Stimulated activated naive CD8-positive, alpha-beta T cell treated with anti-CD3 and anti-CD28 coated beads, Interleukin-15, amount 100 ng/mL, for 72 hours (primary cell): ENCODE measurements around the gene HLF.

Source experiments
- ATAC-seq: fragments of 150-1000 bp; cut with Tn5 transposase; 2 replicates; pipeline ENCODE4 v1.10.0; 2021; ENCODE audit warnings: mild to moderate bottlenecking, moderate library complexity
- DNase-seq, 2 donors: peaks; one replicate each; pipeline ENCODE4 v3.0.0; 2021 to 2022
- H3K27ac Mint-ChIP-seq, 2 donors: one replicate each; pipeline ENCODE4 v1.8.0; 2022; ENCODE audit warnings: mild to moderate bottlenecking in 2 of 2, mixed read lengths in 2 of 2, moderate library complexity in 2 of 2
- H3K27me3 Mint-ChIP-seq: one replicate; pipeline ENCODE4 v1.8.0; 2022; ENCODE audit warnings: mixed read lengths
- H3K4me1 Mint-ChIP-seq: one replicate; pipeline ENCODE4 v1.8.0; 2022; ENCODE audit warnings: mild to moderate bottlenecking, mixed read lengths
- H3K4me3 Mint-ChIP-seq, 2 donors: one replicate each; pipeline ENCODE4 v1.8.0; 2022; ENCODE audit warnings: mild to moderate bottlenecking in 2 of 2, mixed read lengths in 2 of 2, moderate library complexity in 1 of 2
- H3K9me3 Mint-ChIP-seq, 2 donors: one replicate each; pipeline ENCODE4 v1.8.0; 2022; ENCODE audit warnings: mixed read lengths in 2 of 2

Gene HLF

DNA sequence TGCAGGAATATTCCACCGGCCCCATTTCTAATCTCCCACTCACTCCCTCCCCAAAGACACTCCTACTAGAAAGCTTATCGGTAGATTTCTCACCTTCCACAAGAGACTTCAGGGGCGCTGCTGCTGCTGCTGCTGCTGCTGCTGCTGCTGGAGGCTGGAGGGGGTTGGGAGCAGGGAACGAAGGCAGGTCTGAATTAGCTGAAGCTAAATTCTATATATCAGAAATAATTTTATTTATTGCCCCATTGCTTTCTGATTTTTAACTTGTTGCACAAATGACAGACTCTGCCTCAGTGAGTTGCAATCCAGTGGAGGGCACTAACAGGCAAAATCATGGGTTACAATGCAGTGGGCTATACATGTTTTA lies 25.8 kb upstream of the HLF start:
- H3K27me3 Mint-ChIP-seq, result peaks cover 17% of the 10 kb centered on the region
- ATAC-seq, result peak; percentile 29
- peaks cover 15% of the 10 kb centered on the region for H3K4me1 Mint-ChIP-seq
- H3K9me3 Mint-ChIP-seq, result no peaks in the 10 kb centered on the region
- DNase-seq, result no peak
- H3K4me3 Mint-ChIP-seq, result peak overlapping the region; percentile 76 to 85
- no peak overlapping the region for H3K27ac Mint-ChIP-seq

DNA sequence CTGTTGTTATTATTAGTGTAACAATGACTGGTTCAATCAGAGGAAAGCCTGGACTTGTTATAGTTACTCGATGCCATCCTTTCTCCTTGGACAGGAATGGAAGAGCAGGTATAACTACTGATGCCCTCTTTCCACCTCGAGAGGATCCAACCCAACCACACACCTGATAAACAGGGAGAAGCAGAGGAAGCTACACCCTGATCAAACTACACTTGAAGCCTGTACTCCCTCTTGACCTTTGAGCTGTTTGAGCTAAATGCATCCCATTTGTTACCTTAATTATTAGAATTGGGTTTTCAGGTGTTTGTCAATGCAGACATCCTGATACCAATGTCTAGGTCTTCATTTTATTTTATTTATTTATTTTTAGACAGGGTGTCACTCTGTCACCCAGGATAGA lies 23.7 kb upstream of the HLF start:
- ATAC-seq (no peak), DNase-seq (no peak)
- H3K9me3 Mint-ChIP-seq, result no peaks in the 10 kb centered on the region
- peaks cover 15% of the 10 kb centered on the region for H3K4me1 Mint-ChIP-seq
- H3K4me3 Mint-ChIP-seq, result no peak overlapping the region
- H3K27ac Mint-ChIP-seq, result no peak overlapping the region
- peaks cover 32% of the 10 kb centered on the region for H3K27me3 Mint-ChIP-seq

DNA sequence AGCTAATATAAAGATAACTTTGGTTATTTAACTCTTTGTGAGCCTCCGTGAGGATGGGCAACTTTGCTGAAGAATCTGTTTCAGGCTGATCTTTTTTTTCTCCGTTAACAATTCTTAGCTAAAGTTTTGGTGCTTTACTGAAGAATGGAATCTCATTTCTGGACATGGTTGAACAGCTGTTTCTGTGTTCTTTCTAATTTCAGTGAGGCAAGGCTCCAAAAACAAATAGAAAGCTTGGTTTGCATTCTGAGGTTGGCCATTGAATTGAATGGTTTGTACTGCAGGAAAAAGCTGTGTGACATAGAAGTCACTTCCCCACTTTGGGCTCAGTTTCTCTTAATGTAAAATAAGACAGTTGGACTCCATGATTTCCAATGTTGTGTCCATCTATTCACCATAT lies 22.3 kb upstream of the HLF start:
- Mint-ChIP-seq H3K9me3 (no peaks in the 10 kb centered on the region), H3K4me3 (no peak overlapping the region), H3K4me1 (peaks cover 15% of the 10 kb centered on the region), H3K27ac (no peak overlapping the region), H3K27me3 (peaks cover 32% of the 10 kb centered on the region)
- DNase-seq (no peak), ATAC-seq (no peak)

DNA sequence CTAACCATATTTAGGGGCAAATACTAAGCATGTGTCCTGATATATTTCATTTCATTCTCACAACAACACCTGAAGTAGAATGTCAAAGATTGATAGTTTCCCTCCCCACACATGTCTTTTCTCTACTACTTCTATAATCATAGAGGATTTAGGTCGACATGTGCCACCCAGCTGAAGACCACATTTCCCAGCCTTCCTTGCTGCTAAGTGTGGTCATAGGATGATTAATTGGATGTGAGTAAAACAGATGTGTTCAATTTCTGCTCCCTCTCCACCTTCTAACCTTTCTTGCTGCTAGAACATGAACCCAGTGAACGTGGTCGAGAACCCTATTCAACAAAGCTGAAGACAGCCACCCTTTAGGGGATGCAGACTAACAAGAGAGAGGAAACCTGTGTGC lies 18.8 kb upstream of the HLF start:
- ATAC-seq (no peak), DNase-seq (no peak)
- H3K9me3 Mint-ChIP-seq, result no peaks in the 10 kb centered on the region
- H3K4me3 Mint-ChIP-seq, result no peak overlapping the region
- peaks cover 49% of the 10 kb centered on the region for H3K27me3 Mint-ChIP-seq
- no peaks in the 10 kb centered on the region for H3K4me1 Mint-ChIP-seq
- H3K27ac Mint-ChIP-seq, result no peak overlapping the region

DNA sequence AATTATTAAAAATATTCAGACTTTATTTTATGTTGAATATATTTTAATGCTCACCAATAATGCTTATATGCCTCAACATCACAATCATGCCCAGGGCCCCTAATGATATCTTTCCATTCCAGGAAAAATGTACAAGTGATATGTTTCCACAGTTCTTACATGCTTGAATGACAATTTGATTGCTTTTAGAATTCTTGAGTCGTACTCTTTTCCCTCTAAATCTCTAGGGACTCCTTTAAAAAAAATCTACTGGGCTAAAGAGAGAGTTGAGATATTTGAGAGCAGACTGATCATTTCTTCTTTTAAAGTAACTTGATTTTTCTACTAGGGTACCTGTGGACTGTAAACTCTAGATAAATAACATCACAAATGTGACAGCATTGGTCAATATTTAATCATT lies 18.2 kb upstream of the HLF start:
- Mint-ChIP-seq H3K9me3 (no peaks in the 10 kb centered on the region), H3K27me3 (peaks cover 54% of the 10 kb centered on the region), H3K4me1 (no peaks in the 10 kb centered on the region), H3K27ac (no peak overlapping the region), H3K4me3 (no peak overlapping the region)
- DNase-seq (no peak), ATAC-seq (no peak)

DNA sequence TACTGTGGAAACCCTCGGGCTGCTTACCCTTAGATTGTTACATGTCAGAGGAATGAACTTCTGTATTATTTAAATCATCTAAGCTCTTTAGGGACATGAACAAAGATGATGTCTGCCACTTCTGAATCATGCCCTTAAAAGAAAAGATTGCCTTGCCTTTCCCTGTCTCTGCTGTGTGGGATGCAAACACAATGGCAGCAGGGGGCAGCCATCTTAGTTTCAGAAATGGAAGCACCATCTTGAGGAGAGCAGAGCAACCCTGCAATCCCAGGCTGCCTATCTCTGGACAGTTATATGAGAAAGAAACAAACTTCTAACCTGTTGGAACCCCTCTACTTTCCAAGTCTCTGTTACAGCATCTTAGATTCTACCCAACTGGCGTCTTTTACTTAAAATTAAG lies 16.7 kb upstream of the HLF start:
- Mint-ChIP-seq H3K27me3 (peaks cover 66% of the 10 kb centered on the region), H3K9me3 (no peaks in the 10 kb centered on the region), H3K4me1 (no peaks in the 10 kb centered on the region), H3K4me3 (no peak overlapping the region), H3K27ac (no peak overlapping the region)
- DNase-seq, result no peak
- no peak for ATAC-seq

DNA sequence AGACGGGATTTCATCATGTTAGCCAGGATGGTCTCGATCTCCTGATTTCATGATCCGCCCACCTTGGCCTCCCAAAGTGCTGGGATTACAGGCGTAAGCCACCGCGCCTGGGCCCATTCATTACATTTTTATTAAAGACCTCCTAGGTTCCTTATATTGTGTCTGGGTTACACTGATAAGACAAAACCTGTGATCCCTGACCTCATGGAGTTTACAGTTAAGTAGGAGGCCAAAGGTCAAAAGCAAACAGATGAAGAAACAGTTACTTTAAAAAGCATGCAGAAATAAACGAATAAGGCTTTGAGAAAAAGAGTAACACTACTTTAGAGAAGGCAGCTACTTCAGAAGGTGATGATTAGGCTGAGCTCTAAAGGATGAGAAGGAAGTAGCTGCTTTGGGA lies 14.9 kb upstream of the HLF start:
- no peaks in the 10 kb centered on the region for H3K4me1 Mint-ChIP-seq
- H3K4me3 Mint-ChIP-seq, result no peak overlapping the region
- H3K27ac Mint-ChIP-seq, result no peak overlapping the region
- ATAC-seq (no peak), DNase-seq (no peak)
- peaks cover 49% of the 10 kb centered on the region for H3K27me3 Mint-ChIP-seq
- no peaks in the 10 kb centered on the region for H3K9me3 Mint-ChIP-seq

DNA sequence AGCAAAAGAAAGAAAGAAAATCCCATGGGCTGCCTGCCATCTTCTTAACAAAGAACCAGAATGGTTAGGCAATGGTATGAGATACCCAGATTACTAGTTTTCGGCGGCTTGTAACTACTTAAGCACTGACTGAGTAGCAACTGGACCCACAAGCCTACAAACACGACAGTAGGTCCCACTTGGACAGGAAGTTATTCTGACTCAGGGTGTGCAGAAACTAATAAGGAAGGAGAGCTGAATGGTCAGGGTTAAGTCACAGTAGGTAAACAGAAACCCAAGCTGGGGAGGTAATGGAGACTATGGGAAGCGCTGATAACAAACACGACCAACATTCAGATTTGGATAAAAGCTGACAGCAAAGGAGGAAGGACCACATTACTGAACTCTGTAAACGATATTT lies 10.4 kb upstream of the HLF start:
- no peaks in the 10 kb centered on the region for H3K4me1 Mint-ChIP-seq
- H3K9me3 Mint-ChIP-seq, result no peaks in the 10 kb centered on the region
- DNase-seq (no peak), ATAC-seq (no peak)
- no peak overlapping the region for H3K4me3 Mint-ChIP-seq
- H3K27ac Mint-ChIP-seq, result no peak overlapping the region
- H3K27me3 Mint-ChIP-seq, result peaks cover 41% of the 10 kb centered on the region

DNA sequence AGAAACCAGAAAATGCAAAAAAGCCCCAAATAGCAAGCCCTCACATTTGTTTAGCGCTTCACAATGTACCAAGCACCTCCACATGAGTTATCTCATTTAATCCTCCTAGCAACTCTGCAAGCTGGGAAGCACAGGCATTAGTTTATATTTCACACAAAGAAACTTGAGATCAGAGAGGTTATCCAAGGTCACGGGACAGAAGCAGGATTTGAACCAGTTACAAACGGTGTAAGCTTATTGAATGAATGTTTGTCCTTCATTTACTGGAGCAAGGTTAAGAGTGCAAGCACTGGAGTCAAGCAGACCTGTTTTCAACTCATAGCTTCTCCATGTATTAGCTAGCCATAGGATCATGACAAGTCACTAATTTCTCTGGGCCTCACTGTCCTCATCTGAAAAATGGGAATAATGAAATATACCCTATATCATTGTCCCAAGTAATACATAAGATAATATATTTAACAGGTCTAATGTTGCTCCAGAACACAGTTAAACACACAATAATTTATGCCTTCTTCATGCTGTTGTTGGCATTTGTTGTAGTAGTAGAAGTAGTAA lies 6.1 kb upstream of the HLF start:
- H3K27me3 Mint-ChIP-seq, result peaks cover 50% of the 10 kb centered on the region

DNA sequence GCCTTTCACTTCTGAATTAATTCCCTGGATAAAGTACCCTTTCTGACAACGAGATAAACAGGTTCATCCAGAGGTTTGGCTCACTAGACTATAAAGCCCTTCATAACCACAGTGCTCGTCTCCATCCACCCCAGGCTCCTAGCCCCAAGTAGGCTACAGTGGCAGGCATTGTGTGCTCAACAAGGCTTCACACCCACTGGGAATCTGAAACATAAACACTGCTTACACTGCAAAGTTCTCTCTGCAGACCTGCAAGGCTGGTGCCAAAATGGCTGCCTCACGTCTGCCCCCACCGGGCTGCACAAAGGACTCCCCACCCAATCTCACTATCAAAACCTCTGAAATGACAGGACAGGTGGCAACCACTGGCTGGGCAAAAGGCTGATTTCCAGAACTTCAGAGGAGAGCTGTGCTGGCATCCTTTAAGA lies 5.1 kb upstream of the HLF start:
- Mint-ChIP-seq H3K4me3 (no peak overlapping the region), H3K27me3 (peaks cover 60% of the 10 kb centered on the region)

More for the DNA sequence above, 6.1 kb upstream of the HLF start:
- Mint-ChIP-seq H3K4me3 (no peak overlapping the region), H3K27ac (no peak overlapping the region), H3K4me1 (peaks cover 3% of the 10 kb centered on the region), H3K9me3 (no peaks in the 10 kb centered on the region)
- ATAC-seq, result no peak
- DNase-seq, result no peak

DNA sequence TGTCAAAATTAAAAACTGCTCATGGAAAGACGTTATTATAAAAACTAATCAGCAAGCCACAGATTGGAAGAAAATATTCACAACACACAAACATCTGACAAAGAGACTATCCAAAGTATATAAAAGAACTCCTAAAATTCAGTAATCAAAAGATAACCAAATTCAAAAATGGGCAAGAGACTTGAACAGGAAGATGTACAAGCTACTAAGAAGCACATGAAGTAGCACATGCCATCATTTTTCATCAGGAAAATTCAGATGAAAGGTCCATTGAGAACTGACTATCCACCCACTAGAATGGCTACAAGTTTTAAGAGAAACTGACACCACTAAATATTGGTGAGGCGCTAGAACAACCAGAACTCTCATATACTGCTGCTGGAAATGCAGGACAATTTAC lies 3.4 kb upstream of the HLF start:
- DNase-seq (no peak), ATAC-seq (no peak)
- Mint-ChIP-seq H3K9me3 (no peaks in the 10 kb centered on the region), H3K4me3 (no peak overlapping the region), H3K27me3 (peaks cover 72% of the 10 kb centered on the region), H3K4me1 (peaks cover 21% of the 10 kb centered on the region), H3K27ac (no peak overlapping the region)

More for the DNA sequence above, 5.1 kb upstream of the HLF start:
- DNase-seq (no peak), ATAC-seq (no peak)
- Mint-ChIP-seq H3K27ac (no peak overlapping the region), H3K4me1 (peaks cover 14% of the 10 kb centered on the region), H3K9me3 (no peaks in the 10 kb centered on the region)

DNA sequence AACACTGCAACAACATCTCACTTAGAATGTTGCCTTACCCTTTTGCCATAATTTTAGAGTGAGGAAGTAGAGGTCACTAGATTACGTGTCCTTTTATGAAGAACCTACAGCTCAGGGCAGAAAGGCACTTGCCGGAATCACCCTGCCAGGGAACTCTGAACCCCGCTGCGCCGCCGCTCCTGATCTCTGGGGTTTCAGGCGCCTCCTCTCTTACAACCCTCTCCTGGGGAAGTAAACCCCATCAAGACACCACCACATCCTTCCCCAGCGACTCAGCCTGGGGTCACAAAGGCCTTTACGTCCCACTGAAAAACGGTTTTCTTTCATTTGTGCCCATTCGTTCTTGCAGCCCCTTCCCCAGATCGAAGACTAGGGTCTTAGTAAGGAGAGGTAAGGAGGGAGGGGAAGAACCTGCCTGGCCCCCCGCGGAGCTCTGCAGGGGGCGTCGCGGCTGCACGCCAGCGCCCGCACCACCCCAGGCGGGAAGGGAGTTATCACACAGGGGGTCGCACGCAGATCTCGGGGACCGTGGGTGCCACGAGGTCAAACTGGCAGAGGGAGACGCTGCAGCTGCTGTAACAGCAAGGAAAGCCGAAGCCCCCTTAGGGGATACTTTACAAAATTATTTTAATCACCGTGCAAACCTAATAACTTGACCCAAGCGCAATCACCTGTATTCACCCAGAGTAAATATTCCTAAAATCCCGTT lies 1.0 kb upstream of the HLF start:
- H3K4me3 Mint-ChIP-seq, result peak overlapping the region; percentile 76 to 77
- H3K4me1 Mint-ChIP-seq, result peaks cover 21% of the 10 kb centered on the region
- H3K27ac Mint-ChIP-seq, result no peak overlapping the region
- ATAC-seq (no peak), DNase-seq (peak in 1 of 2 donors; percentile 3)
- no peaks in the 10 kb centered on the region for H3K9me3 Mint-ChIP-seq
- peaks cover 96% of the 10 kb centered on the region for H3K27me3 Mint-ChIP-seq

DNA sequence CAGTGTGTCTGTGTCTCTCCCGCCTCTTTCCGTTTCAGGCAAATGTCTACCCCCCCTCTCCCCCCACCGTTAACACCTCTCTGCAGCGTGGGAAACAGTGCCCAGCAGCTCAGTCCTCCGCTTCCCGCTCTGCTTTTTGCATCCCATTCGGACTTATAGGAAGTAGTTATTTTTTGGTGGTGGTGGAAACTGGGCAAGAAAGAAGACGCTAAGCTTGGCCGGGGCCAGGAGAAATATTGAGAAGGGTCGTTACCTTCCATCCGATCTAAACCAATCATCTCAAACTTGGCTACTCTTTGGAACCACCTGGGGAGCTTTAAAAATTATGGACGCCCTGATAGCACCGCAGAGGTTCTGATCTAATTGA lies 499 bp upstream of the HLF start:
- Mint-ChIP-seq H3K9me3 (no peaks in the 10 kb centered on the region), H3K4me3 (peak overlapping the region; percentile 76 to 77), H3K27ac (no peak overlapping the region), H3K4me1 (peaks cover 21% of the 10 kb centered on the region), H3K27me3 (peaks cover 96% of the 10 kb centered on the region)
- DNase-seq, result no peak
- ATAC-seq, result peak; percentile 3

DNA sequence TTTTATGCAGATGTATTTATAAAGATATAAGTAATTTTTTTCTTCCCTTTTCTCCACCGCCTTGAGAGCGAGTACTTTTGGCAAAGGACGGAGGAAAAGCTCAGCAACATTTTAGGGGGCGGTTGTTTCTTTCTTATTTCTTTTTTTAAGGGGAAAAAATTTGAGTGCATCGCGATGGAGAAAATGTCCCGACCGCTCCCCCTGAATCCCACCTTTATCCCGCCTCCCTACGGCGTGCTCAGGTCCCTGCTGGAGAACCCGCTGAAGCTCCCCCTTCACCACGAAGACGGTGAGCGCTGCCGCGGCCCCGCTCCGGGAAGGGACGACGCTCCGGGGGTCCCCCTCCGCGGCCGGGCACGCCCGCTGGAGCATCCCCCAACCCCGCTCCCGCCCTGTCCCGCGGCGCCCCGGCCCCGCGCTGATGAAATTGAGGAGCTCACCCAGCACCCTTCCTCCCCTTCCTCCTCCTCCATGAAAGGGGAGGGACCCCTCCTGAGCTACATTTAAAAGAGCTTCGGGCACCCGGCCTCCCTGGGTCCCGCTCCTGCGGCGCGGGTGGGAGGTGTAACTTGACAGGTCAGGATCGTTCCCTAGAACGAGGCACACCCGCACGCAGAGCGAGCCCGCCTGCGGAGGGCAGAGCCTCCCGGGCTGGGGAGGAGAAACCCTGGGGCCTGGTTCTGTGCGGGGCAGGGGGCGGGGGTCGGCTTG lies 706 bp downstream of the HLF start:
- peak in 1 of 2 donors; percentile 1 for DNase-seq
- peak; percentile 29 for ATAC-seq
- H3K9me3 Mint-ChIP-seq, result no peaks in the 10 kb centered on the region
- peak overlapping the region; percentile 69 to 76 for H3K4me3 Mint-ChIP-seq
- H3K4me1 Mint-ChIP-seq, result peaks cover 21% of the 10 kb centered on the region
- H3K27me3 Mint-ChIP-seq, result peaks cover 94% of the 10 kb centered on the region
- no peak overlapping the region for H3K27ac Mint-ChIP-seq

DNA sequence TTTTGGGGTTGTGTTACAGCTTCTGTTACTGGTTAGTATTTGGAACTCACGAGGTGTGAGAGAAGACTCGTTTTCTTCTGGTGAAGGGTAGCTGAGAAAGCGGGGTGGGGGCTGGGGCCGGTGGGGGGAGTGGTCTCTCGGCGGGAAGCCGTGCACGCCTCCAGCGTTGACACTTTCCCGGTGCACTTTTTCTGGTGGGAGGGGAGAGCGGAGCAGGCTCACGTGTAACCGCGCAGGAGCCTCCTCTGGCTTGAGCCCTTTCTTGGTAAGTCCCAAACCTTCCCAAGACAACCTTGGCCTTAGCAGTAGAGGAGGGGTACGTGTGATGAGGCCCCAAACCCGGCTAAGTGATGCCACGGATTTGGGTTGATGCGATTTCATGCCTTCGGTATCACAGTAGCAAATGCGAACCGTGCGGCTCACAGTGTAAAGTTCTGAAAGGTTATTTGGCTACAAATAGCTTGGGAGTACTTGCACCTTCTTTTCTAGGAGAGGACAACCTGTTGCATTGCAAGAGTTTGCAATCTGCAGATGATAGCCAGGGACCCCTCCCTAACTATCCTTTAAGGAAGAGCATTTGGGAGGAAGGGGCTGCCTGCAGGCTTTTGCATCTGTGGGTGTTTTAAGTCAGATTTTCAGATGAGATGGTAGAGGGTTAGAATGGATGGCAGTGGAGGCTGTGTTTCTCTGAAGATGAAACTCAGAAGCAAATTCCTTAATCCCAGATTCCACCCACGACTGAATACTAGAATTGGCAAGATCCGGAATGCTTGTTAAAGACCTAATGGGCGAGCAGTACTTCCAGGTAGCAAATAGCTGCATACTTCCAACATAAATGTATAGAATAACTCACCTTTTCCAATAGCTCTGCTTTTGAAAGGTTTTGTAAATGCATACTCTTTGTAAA lies 1.5 kb downstream of the HLF start:
- no peak for ATAC-seq
- Mint-ChIP-seq H3K27ac (no peak overlapping the region), H3K9me3 (no peaks in the 10 kb centered on the region), H3K4me3 (peak overlapping the region; percentile 69 to 76), H3K4me1 (peaks cover 21% of the 10 kb centered on the region), H3K27me3 (peaks cover 91% of the 10 kb centered on the region)
- peak in 1 of 2 donors; percentile 3 for DNase-seq
